NCI-H2081 treated with DMSO at 0.1 percent for 48 hours (cell line): ENCODE results near the gene ADAMTS2.

Source experiments
- DNase-seq: peaks from one replicate; lab custom pipeline; 2025; lab: John Stamatoyannopoulos, UW

ADAMTS2 gene

DNA sequence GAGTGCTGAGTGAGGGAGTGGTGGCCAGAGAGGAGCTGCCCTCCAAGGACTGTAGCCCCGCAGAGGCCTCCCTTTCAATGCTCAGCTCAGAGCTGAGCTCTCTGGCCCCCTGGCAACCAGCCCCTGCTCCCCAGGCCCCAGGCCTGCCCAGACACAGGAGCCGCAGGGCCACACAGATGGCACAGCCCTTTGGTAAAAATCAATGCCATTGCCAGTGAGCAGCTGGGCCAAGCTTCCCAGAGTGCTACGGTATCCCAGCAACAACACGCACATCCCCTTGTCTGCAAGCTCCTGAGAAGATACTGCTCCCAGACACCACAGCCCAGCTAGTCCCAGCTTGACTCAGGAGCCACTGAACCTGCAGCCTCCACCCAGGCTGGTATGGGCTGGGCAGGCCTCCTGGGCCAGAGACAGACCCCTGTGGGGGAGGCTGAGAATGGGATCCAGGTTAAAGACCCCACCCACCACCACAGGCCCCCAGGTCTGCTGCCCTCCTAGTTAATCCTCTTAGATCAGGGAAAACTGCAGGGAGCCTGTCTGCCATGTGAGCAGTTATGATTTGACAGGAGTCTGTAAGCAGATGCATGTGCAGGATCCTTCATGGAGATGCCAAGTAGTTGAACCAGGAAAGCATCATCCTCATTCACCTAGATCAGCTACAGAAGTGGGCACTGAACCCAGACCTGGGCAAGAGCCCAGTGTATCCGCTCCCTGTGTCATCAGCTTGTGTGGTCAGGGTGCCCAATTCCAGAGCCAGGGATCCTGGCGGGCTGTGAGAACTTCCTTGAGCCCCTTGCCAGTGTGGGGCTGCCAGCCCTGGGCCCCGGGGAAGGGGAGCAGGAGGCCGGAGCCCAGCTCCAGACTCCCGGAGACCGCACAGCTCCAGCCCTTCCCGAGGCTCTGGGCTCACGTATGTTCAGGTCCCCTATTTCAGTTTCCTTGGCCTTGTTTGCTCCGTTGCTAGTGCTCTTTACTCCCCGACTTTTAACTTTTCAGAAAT is 26.7 kb upstream of the ADAMTS2 start:
- no peak for DNase-seq

- no peak for DNase-seq
Observed at GRCh38 chr5:179371121-179371510, 25.9 kb upstream of the ADAMTS2 start.

DNA sequence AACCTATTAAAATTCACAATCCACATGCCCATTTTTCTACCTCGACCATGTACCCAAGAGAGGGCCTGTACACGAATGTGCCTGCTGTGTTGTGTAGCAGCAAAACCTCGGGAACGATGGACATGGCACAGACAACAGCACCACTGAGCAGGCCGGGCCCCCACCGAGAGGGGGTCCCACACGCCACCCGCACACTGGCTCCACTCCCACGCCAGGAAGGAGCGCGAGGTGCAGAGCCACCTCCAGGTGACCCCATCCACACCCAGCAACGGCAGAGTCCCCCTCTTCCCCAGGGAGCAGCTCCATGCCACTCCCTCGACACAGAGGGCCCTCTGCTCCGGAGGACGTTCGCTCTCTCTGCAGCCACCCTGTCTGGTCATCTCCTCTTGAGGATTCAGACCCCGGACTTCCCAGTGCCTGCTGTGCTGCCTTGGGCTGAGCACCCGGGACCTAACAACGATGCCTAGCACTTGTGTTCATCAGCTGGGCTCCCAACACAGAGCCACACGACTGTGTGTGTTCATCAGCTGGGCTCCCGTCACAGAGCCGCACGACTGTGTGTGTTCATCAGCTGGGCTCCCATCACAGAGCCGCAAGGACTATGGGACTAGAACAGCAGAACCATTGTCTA is 25.3 kb upstream of the ADAMTS2 start:
- DNase-seq, result no peak

DNA sequence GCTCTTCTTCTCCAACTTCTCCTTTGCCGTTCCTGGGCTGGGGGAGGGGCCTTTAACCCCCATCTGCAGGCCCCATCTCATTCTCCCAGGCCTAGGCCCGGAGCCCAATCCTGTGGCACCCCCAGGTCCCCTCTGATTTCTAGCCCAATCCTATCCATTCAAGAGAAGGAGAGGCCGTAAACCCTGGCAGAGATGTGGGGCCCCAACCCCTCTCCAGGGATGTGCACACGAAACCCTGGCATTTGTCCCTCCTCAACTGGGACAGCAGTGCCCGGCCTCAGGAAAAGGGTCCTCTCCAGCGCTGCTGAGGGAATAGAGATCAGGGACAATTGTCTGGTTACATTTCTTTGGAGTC is 24.2 kb upstream of the ADAMTS2 start:
- DNase-seq, result no peak

DNA sequence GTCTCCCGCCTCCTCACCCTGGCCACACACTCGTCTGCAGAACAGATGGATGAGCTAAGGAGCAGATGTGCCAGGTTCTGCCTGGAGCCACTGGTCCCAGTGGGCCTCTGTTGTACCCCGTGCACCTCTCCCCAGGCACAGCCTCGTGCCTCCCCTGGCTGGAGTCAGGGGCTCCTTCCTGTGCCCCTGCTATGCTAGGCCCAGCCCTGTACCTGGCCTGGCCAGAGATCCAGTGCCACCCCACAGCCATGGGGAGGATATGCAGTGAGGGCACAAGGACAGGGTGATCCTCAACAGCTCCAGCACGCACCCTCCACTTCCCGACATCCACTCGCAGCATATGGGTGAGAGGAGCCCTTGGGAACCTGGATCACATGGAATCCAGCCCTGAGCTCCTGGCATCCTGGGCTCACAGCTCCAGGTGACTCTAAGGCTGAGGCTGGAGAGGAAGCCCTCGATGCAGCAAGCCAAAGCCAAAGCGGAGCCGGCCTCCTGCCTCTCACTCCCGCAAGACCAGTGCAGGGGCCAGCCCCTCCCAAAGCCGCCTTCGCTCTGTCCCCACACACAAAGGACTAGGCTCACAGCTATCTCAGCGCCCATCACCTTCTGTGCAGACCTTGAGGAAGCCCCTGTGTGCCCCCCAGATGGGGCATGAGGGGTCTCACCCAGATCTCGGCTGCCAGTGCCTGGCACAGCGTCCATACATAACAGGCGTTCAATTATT is 23.7 kb upstream of the ADAMTS2 start:
- DNase-seq, result no peak

- no peak for DNase-seq
Observed at GRCh38 chr5:179368126-179368805, 23.0 kb upstream of the ADAMTS2 start.

DNA sequence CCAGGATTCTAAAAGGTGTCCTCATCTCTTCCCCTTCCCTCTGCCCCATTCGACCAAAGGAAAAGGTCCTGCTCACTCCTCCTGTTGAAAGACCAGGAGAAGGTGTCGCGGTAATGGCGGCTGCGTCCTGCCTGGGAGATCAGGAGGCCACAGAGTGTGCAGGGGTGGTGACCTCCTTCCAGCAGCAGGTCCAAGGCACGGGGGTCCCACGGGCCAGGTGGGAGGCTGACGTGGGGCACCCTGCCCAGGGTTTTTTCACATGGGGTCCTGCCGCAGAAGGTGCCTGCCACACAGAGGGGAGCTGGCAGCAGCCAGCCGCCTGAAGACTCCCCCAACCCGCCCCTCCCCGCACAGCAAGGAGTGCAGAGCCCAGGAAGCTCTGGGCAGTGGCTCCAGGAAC is 22.2 kb upstream of the ADAMTS2 start:
- no peak for DNase-seq

- no peak for DNase-seq
Observed at GRCh38 chr5:179362355-179362754, 17.1 kb upstream of the ADAMTS2 start.

DNA sequence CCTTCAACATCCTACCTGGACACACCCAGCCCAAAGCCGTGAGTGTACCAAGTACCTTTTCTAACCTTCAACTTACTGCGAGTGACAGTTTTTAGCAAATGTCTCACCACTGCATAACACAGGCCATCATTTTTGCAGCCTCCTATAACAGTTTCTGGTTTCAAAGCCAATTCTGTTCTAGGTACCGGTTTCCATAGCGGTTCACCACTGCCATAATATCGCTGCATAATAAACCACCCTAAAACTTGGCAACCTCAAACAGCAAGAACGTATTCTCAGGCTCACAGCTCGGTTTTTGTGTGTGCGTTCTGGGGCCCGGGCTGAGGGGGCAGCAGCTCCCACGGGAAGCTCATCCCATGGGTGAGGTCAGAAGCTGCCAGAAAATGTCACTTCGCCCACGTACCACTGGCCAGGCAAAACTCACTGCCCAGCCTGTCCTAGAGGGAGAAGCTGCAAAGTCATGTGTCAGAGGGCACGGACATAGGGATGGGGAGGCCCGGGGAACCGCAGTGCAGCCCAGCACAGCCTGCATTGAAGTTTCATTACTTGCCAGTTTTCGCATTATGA is 15.9 kb upstream of the ADAMTS2 start:
- DNase-seq, result no peak

- DNase-seq, result no peak
Observed at GRCh38 chr5:179357031-179357430, 11.8 kb upstream of the ADAMTS2 start.

DNA sequence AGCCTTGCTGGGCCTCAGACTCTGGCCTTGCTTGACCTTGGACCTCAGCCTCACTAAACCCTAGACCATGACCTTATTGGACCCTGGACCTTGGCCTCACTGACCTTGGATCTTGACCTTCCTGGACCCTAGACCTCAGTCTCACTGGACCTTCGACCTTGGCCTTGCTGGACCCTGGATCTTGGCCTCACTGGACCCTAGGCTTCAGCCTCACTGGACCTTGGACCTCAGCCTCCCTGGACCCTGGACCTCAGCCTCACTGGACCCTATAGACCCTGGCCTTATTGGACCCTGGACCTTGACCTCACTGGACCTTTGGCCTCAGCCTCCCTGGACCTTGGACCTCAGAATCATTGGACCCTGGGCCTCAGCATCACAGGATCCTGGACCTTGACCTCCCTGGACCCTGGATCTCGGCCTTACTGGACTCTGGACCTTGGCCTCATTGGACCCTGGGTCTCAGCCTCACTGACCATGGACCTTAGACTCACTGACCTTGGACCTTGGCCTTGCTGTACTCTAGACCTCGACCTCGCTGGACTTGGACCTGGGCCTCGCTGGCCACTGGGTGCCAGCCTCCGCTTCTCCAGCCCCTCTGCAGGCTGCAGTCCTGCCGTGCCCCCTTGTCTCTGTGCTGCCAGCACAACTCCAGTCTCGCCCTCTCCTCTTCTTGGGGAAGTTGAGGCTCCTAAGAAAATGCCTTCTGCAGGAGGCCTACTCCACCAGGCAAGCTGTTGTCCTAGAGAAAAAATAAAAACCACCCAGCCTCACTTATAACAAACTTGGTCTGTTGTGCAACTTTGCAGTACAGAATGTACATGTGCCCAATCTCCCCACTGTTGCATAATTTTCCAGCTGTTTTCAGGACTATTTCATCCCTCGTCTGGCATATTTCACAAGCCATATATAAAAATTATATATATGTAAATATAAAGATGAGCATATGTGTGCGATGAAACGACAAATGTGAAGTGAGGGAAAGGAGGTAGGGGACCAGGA is 11.0 kb upstream of the ADAMTS2 start:
- DNase-seq, result no peak

DNA sequence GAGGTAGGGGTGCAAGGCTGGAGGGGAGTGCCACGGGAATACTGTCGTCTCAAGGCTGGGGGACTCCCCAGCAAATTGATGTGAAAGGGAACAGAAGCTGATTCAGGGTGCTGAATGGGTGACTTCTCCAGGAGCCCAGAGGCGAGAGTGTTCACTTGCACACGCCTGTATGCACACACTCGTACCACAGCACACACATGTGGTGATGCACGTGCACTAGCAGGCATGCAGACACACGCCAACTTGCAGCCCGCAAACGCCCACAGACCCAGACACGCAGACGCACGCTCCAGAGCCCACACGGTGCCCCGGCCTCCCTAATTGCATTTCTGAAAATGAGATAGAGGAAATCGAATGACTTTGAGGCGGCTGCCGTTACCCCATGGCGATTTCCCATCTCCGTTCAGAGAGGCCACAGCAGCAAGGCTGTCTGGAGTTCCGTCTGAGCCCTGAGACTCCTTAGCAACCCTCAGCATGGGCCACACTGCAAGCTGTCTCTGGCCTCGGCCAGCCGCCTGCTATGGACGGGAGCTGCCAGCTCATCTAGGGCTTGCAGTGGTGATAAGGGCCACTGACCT is 9.1 kb upstream of the ADAMTS2 start:
- DNase-seq, result no peak

- DNase-seq, result no peak
Observed at GRCh38 chr5:179348843-179349242, 3.6 kb upstream of the ADAMTS2 start.

- no peak for DNase-seq
Observed at GRCh38 chr5:179348011-179348530, 2.8 kb upstream of the ADAMTS2 start.

DNA sequence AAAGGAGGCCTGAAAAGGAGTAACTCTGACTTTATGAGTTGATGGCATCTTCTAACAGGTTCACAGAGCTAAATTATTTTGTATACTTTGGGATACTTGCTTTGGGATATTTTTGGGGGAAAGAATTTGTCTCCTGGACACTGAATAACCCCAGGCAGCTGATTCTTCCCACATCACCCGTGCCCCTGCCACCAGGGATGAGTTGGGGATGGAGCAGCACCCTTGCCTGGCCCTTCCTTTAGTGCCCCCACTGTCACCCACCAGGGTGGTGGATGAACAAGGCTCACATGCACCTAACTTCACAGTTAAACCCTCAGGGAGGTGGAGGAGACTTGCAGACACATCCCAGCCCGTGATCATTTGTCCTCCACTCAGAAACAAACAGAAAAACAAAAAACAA is 2.3 kb upstream of the ADAMTS2 start:
- DNase-seq, result no peak

- no peak for DNase-seq
Observed at GRCh38 chr5:179346875-179347274, 1.6 kb upstream of the ADAMTS2 start.

DNA sequence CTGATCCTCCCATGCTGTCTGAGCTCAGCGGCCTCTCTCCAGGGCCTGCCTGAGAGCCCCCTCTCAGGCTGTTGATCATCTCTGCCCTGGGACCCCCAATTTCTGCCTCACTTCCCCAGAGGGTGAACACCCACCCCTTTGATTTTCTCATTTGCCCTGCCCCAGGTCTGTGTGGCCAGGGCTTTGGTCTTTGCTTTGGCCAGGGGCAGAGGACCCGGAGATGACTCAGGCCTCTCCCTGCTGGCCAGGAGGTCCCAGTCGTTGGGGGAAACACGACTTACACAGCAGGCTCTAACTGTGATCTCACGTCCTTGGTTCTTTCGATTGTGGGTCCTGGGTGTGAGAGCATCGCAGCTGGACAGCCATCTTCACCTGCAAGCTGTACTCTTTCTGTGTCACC is 1.1 kb upstream of the ADAMTS2 start:
- DNase-seq, result no peak

GRCh38 chr5:179345183-179345432 is 153 bp downstream of the ADAMTS2 start:
- DNase-seq, result no peak

- no peak for DNase-seq
Observed at GRCh38 chr5:179344431-179345182, 654 bp downstream of the ADAMTS2 start.
